CD14-positive monocyte (primary cell): ENCODE results near the gene XKR7. TPM values are rescaled to one million over a fixed set of nuclear protein-coding genes. Genes with fewer than 3 reads are reported as not detected.

ENCODE experiments used
- DNase-seq, 3 donors: peaks; one replicate each; pipeline ENCODE4 v3.0.0-alpha.2; 2011 to 2022
- H2AFZ ChIP-seq: 2 replicates; pipeline ENCODE4 v1.6.0; 2012; ENCODE audit warnings: mild to moderate bottlenecking, low read depth, low read length, inconsistent platforms; ENCODE audit not compliant: insufficient read depth, poor library complexity, severe bottlenecking
- H3K27ac ChIP-seq, 2 donors: 1 replicate in 1 of 2; 2 replicates in 1 of 2; pipeline ENCODE4 v1.5.1; 2012 to 2013; ENCODE audit warnings: low read length in 2 of 2, control low read depth in 1 of 2, inconsistent platforms in 1 of 2, low read depth in 1 of 2, mild to moderate bottlenecking in 1 of 2
- H3K27me3 ChIP-seq, 2 donors: one replicate each; pipeline versions ENCODE4 v1.6.0 to v1.6.1; 2011 to 2013; ENCODE audit warnings: low read length in 2 of 2; ENCODE audit not compliant: control insufficient read depth in 2 of 2, insufficient read depth in 2 of 2
- H3K36me3 ChIP-seq, 2 donors: replicated peaks in 1 of 2; 1 replicate in 1 of 2; 2 replicates in 1 of 2; pipeline versions ENCODE4 v1.5.1 to v1.6.1; 2012 to 2013; ENCODE audit warnings: low read length in 2 of 2, control low read depth in 1 of 2, inconsistent platforms in 1 of 2, mild to moderate bottlenecking in 1 of 2; ENCODE audit not compliant: insufficient read depth in 2 of 2, control insufficient read depth in 1 of 2
- H3K4me1 ChIP-seq, 2 donors: 1 replicate in 1 of 2; 2 replicates in 1 of 2; pipeline versions ENCODE4 v1.5.1 to v1.6.1; 2012 to 2013; ENCODE audit warnings: low read length in 2 of 2, control low read depth in 1 of 2, inconsistent platforms in 1 of 2, mild to moderate bottlenecking in 1 of 2, moderate library complexity in 1 of 2; ENCODE audit not compliant: insufficient read depth in 2 of 2, control insufficient read depth in 1 of 2
- H3K4me2 ChIP-seq: replicated peaks from 2 replicates; pipeline ENCODE3; 2012; ENCODE audit warnings: low read length, moderate library complexity, mild to moderate bottlenecking; ENCODE audit not compliant: poor library complexity, severe bottlenecking; ENCODE audit errors: extremely low read depth
- H3K4me3 ChIP-seq, 3 experiments: fragments of 200-600 bp in 1 of 3; sonication (generic) in 1 of 3; replicated peaks in 1 of 3; 1 replicate in 2 of 3; 2 replicates in 1 of 3; pipeline ENCODE4 v1.5.1; 2011 to 2013; ENCODE audit warnings: low read length in 3 of 3, mild to moderate bottlenecking in 3 of 3, control low read depth in 2 of 3, low read depth in 2 of 3, inconsistent platforms in 1 of 3, moderate library complexity in 1 of 3
- H3K79me2 ChIP-seq: 2 replicates; pipeline ENCODE4 v1.6.0; 2012; ENCODE audit warnings: mild to moderate bottlenecking, control low read depth, inconsistent platforms, low read length, moderate library complexity; ENCODE audit not compliant: insufficient read depth
- H3K9ac ChIP-seq: 2 replicates; pipeline ENCODE4 v1.6.0; 2017; ENCODE audit warnings: low read length, mild to moderate bottlenecking; ENCODE audit not compliant: insufficient read depth, poor library complexity, severe bottlenecking
- H3K9me3 ChIP-seq, 2 donors: replicated peaks in 1 of 2; 1 replicate in 1 of 2; 2 replicates in 1 of 2; pipeline versions ENCODE4 v1.5.1 to v1.6.1; 2012 to 2013; ENCODE audit warnings: low read length in 2 of 2, control low read depth in 1 of 2; ENCODE audit not compliant: control insufficient read depth in 1 of 2, insufficient read depth in 1 of 2
- H4K20me1 ChIP-seq: 2 replicates; pipeline ENCODE4 v1.6.0; 2012; ENCODE audit warnings: mild to moderate bottlenecking, low read length, control low read depth, moderate library complexity; ENCODE audit not compliant: insufficient read depth
- H3K27ac Mint-ChIP-seq, 7 donors: one replicate each; pipeline ENCODE4 v1.8.0; 2020; ENCODE audit warnings: mild to moderate bottlenecking in 7 of 7, mixed read lengths in 7 of 7, moderate library complexity in 6 of 7, inconsistent platforms in 2 of 7
- H3K27me3 Mint-ChIP-seq, 3 donors: one replicate each; pipeline ENCODE4 v1.8.0; 2021 to 2022; ENCODE audit warnings: low read depth in 3 of 3, mild to moderate bottlenecking in 3 of 3, mixed read lengths in 3 of 3, moderate library complexity in 3 of 3, inconsistent platforms in 1 of 3
- H3K36me3 Mint-ChIP-seq, 2 donors: one replicate each; pipeline ENCODE4 v1.8.0; 2020; ENCODE audit warnings: mixed read lengths in 2 of 2, inconsistent platforms in 1 of 2, mild to moderate bottlenecking in 1 of 2
- H3K4me1 Mint-ChIP-seq: one replicate; pipeline ENCODE4 v1.8.0; 2020; ENCODE audit warnings: mild to moderate bottlenecking, mixed read lengths
- H3K4me3 Mint-ChIP-seq, 2 donors: one replicate each; pipeline ENCODE4 v1.8.0; 2020; ENCODE audit warnings: mild to moderate bottlenecking in 2 of 2, mixed read lengths in 2 of 2, moderate library complexity in 1 of 2
- H3K9me3 Mint-ChIP-seq, 7 donors: one replicate each; pipeline ENCODE4 v1.8.0; 2020 to 2022; ENCODE audit warnings: mixed read lengths in 7 of 7, mild to moderate bottlenecking in 6 of 7, moderate library complexity in 6 of 7, inconsistent platforms in 2 of 7
- CTCF ChIP-seq: fragments of 200-600 bp; IDR thresholded peaks from one replicate; pipeline ENCODE4 v1.8.0; 2022; ENCODE audit warnings: antibody characterized with exemption, mild to moderate bottlenecking
- WGBS: methylation state at CpG from one replicate; pipeline ENCODE4 v1.1.5; 2013; ENCODE audit warnings: missing lambda C conversion rate; ENCODE audit not compliant: insufficient coverage; 5-methylcytosine and 5-hydroxymethylcytosine counted together
- intact Hi-C, 2 donors: fragments of 100-400 bp; cut with micrococcal nuclease; formaldehyde crosslinking; loops; one replicate each; pipeline versions ENCODE4 v1.15.0 to v1.15.1; 2023
- polyA plus RNA-seq, 3 donors: library from polyadenylated mRNA; depleted of rRNA in 1 of 3; unstranded in 2 of 3; stranded (reverse) in 1 of 3; fragments of 300-500 nt in 2 of 3; fragments of >200 nt in 1 of 3; fragmentation: Illumina TruSeq in 2 of 3; gene quantifications; 1 replicate in 2 of 3; 2 replicates in 1 of 3; pipeline ENCODE4 v1.2.3, GENCODE V29; 2012 to 2021

XKR7 gene
- polyA plus RNA-seq, 3 donors, result 0.02 to 0.43 TPM; not detected in 1

- no peaks in the 10 kb centered on the region for H3K36me3 ChIP-seq
- H3K4me2 ChIP-seq, result no peak overlapping the region
- H3K79me2 ChIP-seq, result no peaks in the 10 kb centered on the region
- no peaks in the 10 kb centered on the region for H3K9me3 ChIP-seq
- H3K4me1 ChIP-seq, result no peaks in the 10 kb centered on the region
- WGBS, result 90% methylated on average over 7 of the region's 8 CpGs
- H3K9ac ChIP-seq, result no peak overlapping the region
- peaks cover 0 to 2% (median 0%) of the 10 kb centered on the region in 7 donors for H3K9me3 Mint-ChIP-seq
- no peak overlapping the region for H3K27ac ChIP-seq
- peaks cover 18 to 24% (median 23%) of the 10 kb centered on the region in 3 donors for H3K27me3 Mint-ChIP-seq
- DNase-seq, result no peak
- H2AFZ ChIP-seq, result no peak overlapping the region
- H3K36me3 Mint-ChIP-seq, result no peaks in the 10 kb centered on the region
- no peak overlapping the region for H3K4me3 ChIP-seq
- intact Hi-C loops, result no loop called here
- no peaks in the 10 kb centered on the region for H3K4me1 Mint-ChIP-seq
- H4K20me1 ChIP-seq, result no peaks in the 10 kb centered on the region
- H3K27ac Mint-ChIP-seq, result peak overlapping the region in 1 of 7 donors; percentile 15
- H3K4me3 Mint-ChIP-seq, result no peak overlapping the region
- H3K27me3 ChIP-seq, result peaks cover 6 to 17% of the 10 kb centered on the region in 2 donors
- TF ChIP-seq CTCF, result no peak
Observed at GRCh38 chr20:31989030-31989645, 21.2 kb downstream of the XKR7 start.

- Mint-ChIP-seq H3K36me3 (no peaks in the 10 kb centered on the region), H3K27ac (no peak overlapping the region), H3K4me3 (no peak overlapping the region), H3K27me3 (peaks cover 33 to 39% (median 35%) of the 10 kb centered on the region in 3 donors), H3K4me1 (no peaks in the 10 kb centered on the region), H3K9me3 (peaks cover 0 to 4% (median 0%) of the 10 kb centered on the region in 7 donors)
- H3K79me2 ChIP-seq, result no peaks in the 10 kb centered on the region
- H3K27me3 ChIP-seq, result peaks cover 13 to 34% of the 10 kb centered on the region in 2 donors
- intact Hi-C loops, result no loop called here
- H3K4me3 ChIP-seq, result no peak overlapping the region
- DNase-seq, result no peak
- no peaks in the 10 kb centered on the region for H4K20me1 ChIP-seq
- H2AFZ ChIP-seq, result no peak overlapping the region
- WGBS, result 100% methylated on average over 1 of the region's 6 CpGs
- no peak for TF ChIP-seq CTCF
- H3K4me2 ChIP-seq, result no peak overlapping the region
- H3K9ac ChIP-seq, result no peak overlapping the region
- H3K9me3 ChIP-seq, result no peaks in the 10 kb centered on the region
- H3K36me3 ChIP-seq, result no peaks in the 10 kb centered on the region
- no peaks in the 10 kb centered on the region for H3K4me1 ChIP-seq
- H3K27ac ChIP-seq, result no peak overlapping the region
Observed at GRCh38 chr20:31990641-31991338, 22.8 kb downstream of the XKR7 start.
